Lower lobe of right lung (tissue), 2 donors: Measurements from ENCODE around the gene TMEM38B. TPM values are rescaled to one million over a fixed set of nuclear protein-coding genes. Genes with fewer than 3 reads are reported as not detected.

Experiments
- ATAC-seq, 2 donors: fragments of 200-7000 bp; cut with Tn5 transposase; one replicate each; pipeline ENCODE4 v1.9.1; 2020 to 2022; ENCODE audit warnings: mild to moderate bottlenecking in 2 of 2, moderate library complexity in 2 of 2
- DNase-seq: peaks from one replicate; pipeline ENCODE4 v3.0.0-alpha.2; 2020
- H3K27ac ChIP-seq: fragments of 200-600 bp; one replicate; pipeline ENCODE4 v1.8.0; 2022
- H3K27me3 ChIP-seq: fragments of 200-600 bp; one replicate; pipeline ENCODE4 v1.8.0; 2022; ENCODE audit warnings: low read depth
- H3K36me3 ChIP-seq: fragments of 200-600 bp; one replicate; pipeline ENCODE4 v1.8.0; 2022; ENCODE audit warnings: mild to moderate bottlenecking
- H3K4me1 ChIP-seq: fragments of 200-600 bp; one replicate; pipeline ENCODE4 v1.8.0; 2022
- H3K4me3 ChIP-seq: fragments of 200-600 bp; one replicate; pipeline ENCODE4 v1.8.0; 2022; ENCODE audit warnings: mild to moderate bottlenecking
- H3K9me3 ChIP-seq: fragments of 200-600 bp; one replicate; pipeline ENCODE4 v1.8.0; 2022
- CTCF ChIP-seq: fragments of 200-600 bp; IDR thresholded peaks from one replicate; pipeline ENCODE4 v1.8.0; 2022; ENCODE audit warnings: antibody characterized with exemption, mild to moderate bottlenecking
- intact Hi-C: fragments of 100-400 bp; cut with DNase I; formaldehyde crosslinking; loops from one replicate; pipeline ENCODE4 v1.11.0; 2022
- total RNA-seq: library from RNA; stranded (reverse); fragmentation: NEBNext Ultra II Directional; extraction: Animal tissue kit (Norgen Biotek cat#: 25700); gene quantifications from one replicate; pipeline ENCODE4 v1.2.1, GENCODE V29; 2021
- donor health status: DM: no; HTN: yes; CAD: no; lungs with severe emphysema.

TMEM38B gene
- total RNA-seq, 1 donor from 2014 or later: 10.9 TPM

- Histone ChIP-seq H3K4me1 (no peaks in the 10 kb centered on the region), H3K4me3 (no peak overlapping the region), H3K9me3 (no peaks in the 10 kb centered on the region), H3K36me3 (no peaks in the 10 kb centered on the region), H3K27ac (no peak overlapping the region), H3K27me3 (no peaks in the 10 kb centered on the region)
- no peak for TF ChIP-seq CTCF
- ATAC-seq (no peak), DNase-seq (no peak)
- intact Hi-C loops: no loop called here
Observed at GRCh38 chr9:105816202-105816744, 121.9 kb downstream of the TMEM38B start.

- intact Hi-C loops: no loop called here
- DNase-seq: no peak
- no peak for TF ChIP-seq CTCF
- no peak overlapping the region for H3K4me3 ChIP-seq
- no peaks in the 10 kb centered on the region for H3K27me3 ChIP-seq
- no peaks in the 10 kb centered on the region for H3K4me1 ChIP-seq
- H3K36me3 ChIP-seq: no peaks in the 10 kb centered on the region
- H3K27ac ChIP-seq: no peak overlapping the region
- no peak for ATAC-seq
- no peaks in the 10 kb centered on the region for H3K9me3 ChIP-seq
Observed at GRCh38 chr9:105816981-105817380, 122.6 kb downstream of the TMEM38B start.

- no peaks in the 10 kb centered on the region for H3K9me3 ChIP-seq
- no peak overlapping the region for H3K27ac ChIP-seq
- H3K36me3 ChIP-seq: no peaks in the 10 kb centered on the region
- no peaks in the 10 kb centered on the region for H3K27me3 ChIP-seq
- intact Hi-C loops: no loop called here
- no peaks in the 10 kb centered on the region for H3K4me1 ChIP-seq
- ATAC-seq (no peak), DNase-seq (no peak)
- H3K4me3 ChIP-seq: no peak overlapping the region
- no peak for TF ChIP-seq CTCF
Observed at GRCh38 chr9:105818903-105819302, 124.6 kb downstream of the TMEM38B start.

GRCh38 chr9:105822814-105823213 lies 128.5 kb downstream of the TMEM38B start:
- ATAC-seq (no peak), DNase-seq (no peak)
- no peaks in the 10 kb centered on the region for H3K27me3 ChIP-seq
- H3K36me3 ChIP-seq: no peaks in the 10 kb centered on the region
- H3K4me1 ChIP-seq: no peaks in the 10 kb centered on the region
- intact Hi-C loops: no loop called here
- H3K27ac ChIP-seq: no peak overlapping the region
- no peak overlapping the region for H3K4me3 ChIP-seq
- TF ChIP-seq CTCF: no peak
- no peaks in the 10 kb centered on the region for H3K9me3 ChIP-seq

Other genes starting within 250 kb of the TMEM38B start
- gene FSD1L, start 246.5 kb upstream of the TMEM38B start, total RNA-seq: 7.2 TPM
- 14.6 TPM for gene FKTN, start 136.4 kb upstream of the TMEM38B start, total RNA-seq
- not detected for gene TAL2, start 32.1 kb upstream of the TMEM38B start, total RNA-seq